Neural progenitor cell (in vitro differentiated cells): Measurements from ENCODE around the gene SLC7A10. TPM values are rescaled to one million over a fixed set of nuclear protein-coding genes. Genes with fewer than 3 reads are reported as not detected.

Source experiments
- DNase-seq: peaks from one replicate; pipeline ENCODE4 v3.0.0-alpha.2; 2016; ENCODE audit warnings: low spot score
- H2AFZ ChIP-seq: fragments of 200-600 bp; sonication (generic); replicated peaks from 2 replicates; pipeline ENCODE4 v1.6.1; 2016; ENCODE audit warnings: antibody characterized with exemption
- H3F3A ChIP-seq: fragments of 200-600 bp; sonication (generic); 2 replicates; pipeline ENCODE4 v1.6.1; 2016; ENCODE audit warnings: antibody characterized with exemption, low read depth
- H3K27ac ChIP-seq: fragments of 200-600 bp; sonication (generic); 2 replicates; pipeline ENCODE4 v1.5.1; 2016; ENCODE audit warnings: mild to moderate bottlenecking
- H3K27me3 ChIP-seq: fragments of 200-600 bp; sonication (generic); 2 replicates; pipeline ENCODE4 v1.6.1; 2016; ENCODE audit warnings: mild to moderate bottlenecking, moderate library complexity
- H3K36me3 ChIP-seq: fragments of 200-600 bp; sonication (generic); 2 replicates; pipeline ENCODE4 v1.5.1; 2016
- H3K4me1 ChIP-seq: fragments of 200-600 bp; sonication (generic); 2 replicates; pipeline ENCODE4 v1.6.1; 2016; ENCODE audit warnings: mixed run types
- H3K4me2 ChIP-seq: fragments of 200-600 bp; sonication (generic); 2 replicates; pipeline ENCODE4 v1.6.1; 2016
- H3K4me3 ChIP-seq: fragments of 200-600 bp; sonication (generic); 2 replicates; pipeline ENCODE4 v1.5.1; 2016
- H3K79me2 ChIP-seq: fragments of 200-600 bp; sonication (generic); 2 replicates; pipeline ENCODE4 v1.6.1; 2016; ENCODE audit warnings: low read depth
- H3K9ac ChIP-seq: fragments of 200-600 bp; sonication (generic); 2 replicates; pipeline ENCODE4 v1.6.1; 2016
- H3K9me3 ChIP-seq: fragments of 200-600 bp; sonication (generic); 2 replicates; pipeline ENCODE4 v1.5.1; 2016; ENCODE audit warnings: low read depth
- H4K20me1 ChIP-seq: fragments of 200-600 bp; sonication (generic); 2 replicates; pipeline ENCODE4 v1.6.1; 2016; ENCODE audit warnings: low read depth
- H3K27ac Mint-ChIP-seq: 3 replicates; pipeline ENCODE4 v1.8.0; 2021; ENCODE audit warnings: mixed read lengths
- H3K27me3 Mint-ChIP-seq: 2 replicates; pipeline ENCODE4 v1.8.0; 2022; ENCODE audit warnings: low read depth, mild to moderate bottlenecking, inconsistent platforms, moderate library complexity, mixed read lengths; ENCODE audit not compliant: insufficient read depth
- H3K36me3 Mint-ChIP-seq: 3 replicates; pipeline ENCODE4 v1.8.0; 2021; ENCODE audit warnings: mixed read lengths
- H3K4me1 Mint-ChIP-seq: 3 replicates; pipeline ENCODE4 v1.8.0; 2021; ENCODE audit warnings: mixed read lengths
- H3K4me3 Mint-ChIP-seq: 3 replicates; pipeline ENCODE4 v1.8.0; 2021; ENCODE audit warnings: mild to moderate bottlenecking, moderate library complexity, mixed read lengths
- H3K9me3 Mint-ChIP-seq: 3 replicates; pipeline ENCODE4 v1.8.0; 2020; ENCODE audit warnings: mixed read lengths
- EZH2 ChIP-seq: fragments of 200-600 bp; sonication (generic); IDR thresholded peaks from 2 replicates; pipeline ENCODE4 v1.6.1; 2017; ENCODE audit warnings: antibody characterized with exemption, mild to moderate bottlenecking, moderate library complexity
- EZH2phosphoT487 ChIP-seq: fragments of 200-600 bp; sonication (generic); IDR thresholded peaks from 2 replicates; pipeline ENCODE4 v1.6.1; 2017; ENCODE audit warnings: antibody characterized with exemption
- total RNA-seq: library from RNA; depleted of rRNA; stranded (reverse); fragments of >200 nt; gene quantifications from 2 replicates; pipeline ENCODE4 v1.2.3, GENCODE V29; 2015; ENCODE audit warnings: low replicate concordance
- TF ChIP-seq, protein P1 (sequence below): fragments of 200-600 bp; sonication (generic); IDR thresholded peaks from 2 replicates; pipeline ENCODE4 v1.5.1; 2017; ENCODE audit warnings: antibody characterized with exemption, mild to moderate bottlenecking

The SLC7A10 gene
- total RNA-seq, 1 donor from 2014 or later, result 0.79 TPM

DNA sequence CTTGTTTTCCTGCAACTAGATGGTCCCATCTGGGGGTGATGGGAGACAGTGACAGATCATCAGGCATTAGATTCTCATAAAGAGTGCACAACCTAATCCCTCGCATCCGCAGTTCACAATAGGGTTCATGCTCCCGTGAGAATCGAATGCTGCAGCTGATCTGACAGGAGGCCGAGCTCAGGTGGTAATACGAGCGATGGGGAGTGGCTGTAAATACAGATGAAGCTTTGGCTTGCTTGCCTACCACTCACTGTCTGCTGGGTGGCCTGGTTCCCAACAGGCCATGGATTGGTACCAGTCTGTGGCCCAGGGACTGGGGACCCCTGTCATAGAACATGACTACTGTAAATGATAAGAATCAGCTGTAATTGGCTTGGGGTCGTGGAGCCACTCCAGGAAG is 65.8 kb downstream of the SLC7A10 start:
- Histone ChIP-seq H3K79me2 (no peaks in the 10 kb centered on the region), H3K9me3 (no peaks in the 10 kb centered on the region), H3K36me3 (no peaks in the 10 kb centered on the region), H3K4me2 (no peak overlapping the region), H3K27me3 (no peaks in the 10 kb centered on the region), H3K9ac (no peak overlapping the region), H2AFZ (no peak overlapping the region), H3K4me1 (no peaks in the 10 kb centered on the region), H4K20me1 (no peaks in the 10 kb centered on the region), H3K4me3 (no peak overlapping the region), H3F3A (no peaks in the 10 kb centered on the region), H3K27ac (no peak overlapping the region)
- Mint-ChIP-seq H3K4me1 (no peaks in the 10 kb centered on the region), H3K27me3 (peaks cover 5% of the 10 kb centered on the region), H3K9me3 (peaks cover 3% of the 10 kb centered on the region), H3K4me3 (no peak overlapping the region), H3K27ac (no peak overlapping the region), H3K36me3 (peaks cover 2% of the 10 kb centered on the region)
- no peak for DNase-seq
- TF ChIP-seq, protein P1, sequence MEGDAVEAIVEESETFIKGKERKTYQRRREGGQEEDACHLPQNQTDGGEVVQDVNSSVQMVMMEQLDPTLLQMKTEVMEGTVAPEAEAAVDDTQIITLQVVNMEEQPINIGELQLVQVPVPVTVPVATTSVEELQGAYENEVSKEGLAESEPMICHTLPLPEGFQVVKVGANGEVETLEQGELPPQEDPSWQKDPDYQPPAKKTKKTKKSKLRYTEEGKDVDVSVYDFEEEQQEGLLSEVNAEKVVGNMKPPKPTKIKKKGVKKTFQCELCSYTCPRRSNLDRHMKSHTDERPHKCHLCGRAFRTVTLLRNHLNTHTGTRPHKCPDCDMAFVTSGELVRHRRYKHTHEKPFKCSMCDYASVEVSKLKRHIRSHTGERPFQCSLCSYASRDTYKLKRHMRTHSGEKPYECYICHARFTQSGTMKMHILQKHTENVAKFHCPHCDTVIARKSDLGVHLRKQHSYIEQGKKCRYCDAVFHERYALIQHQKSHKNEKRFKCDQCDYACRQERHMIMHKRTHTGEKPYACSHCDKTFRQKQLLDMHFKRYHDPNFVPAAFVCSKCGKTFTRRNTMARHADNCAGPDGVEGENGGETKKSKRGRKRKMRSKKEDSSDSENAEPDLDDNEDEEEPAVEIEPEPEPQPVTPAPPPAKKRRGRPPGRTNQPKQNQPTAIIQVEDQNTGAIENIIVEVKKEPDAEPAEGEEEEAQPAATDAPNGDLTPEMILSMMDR, result no peak
- TF ChIP-seq EZH2, result no peak
- TF ChIP-seq EZH2phosphoT487, result no peak

DNA sequence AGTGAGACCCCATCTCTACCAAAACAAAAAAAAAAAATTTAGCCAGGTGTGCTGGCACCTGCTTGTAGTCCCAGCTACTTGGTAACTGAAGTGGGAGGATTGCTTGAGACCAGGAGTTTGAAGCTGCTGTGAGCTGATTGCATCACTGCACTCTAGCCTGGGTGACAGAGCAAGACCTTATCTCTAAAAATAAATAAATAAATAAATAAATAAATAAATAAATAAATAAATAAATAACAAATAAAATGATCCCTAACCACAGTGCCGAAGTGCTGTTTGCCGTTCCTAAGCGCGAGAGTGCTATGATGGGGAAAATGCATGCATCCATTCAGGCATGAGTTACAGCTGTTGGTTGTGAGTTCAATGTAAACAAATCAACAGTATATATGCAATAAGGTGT is 66.5 kb downstream of the SLC7A10 start:
- no peak for TF ChIP-seq EZH2
- TF ChIP-seq EZH2phosphoT487, result no peak
- TF ChIP-seq, protein P1, result no peak
- Histone ChIP-seq H4K20me1 (no peaks in the 10 kb centered on the region), H3K36me3 (no peaks in the 10 kb centered on the region), H3F3A (no peaks in the 10 kb centered on the region), H3K4me1 (no peaks in the 10 kb centered on the region), H2AFZ (no peak overlapping the region), H3K9me3 (no peaks in the 10 kb centered on the region), H3K79me2 (no peaks in the 10 kb centered on the region), H3K4me3 (no peak overlapping the region), H3K4me2 (no peak overlapping the region), H3K27me3 (no peaks in the 10 kb centered on the region), H3K9ac (no peak overlapping the region), H3K27ac (no peak overlapping the region)
- Mint-ChIP-seq H3K27ac (no peak overlapping the region), H3K4me1 (no peaks in the 10 kb centered on the region), H3K4me3 (no peak overlapping the region), H3K27me3 (peaks cover 7% of the 10 kb centered on the region), H3K36me3 (peaks cover 2% of the 10 kb centered on the region), H3K9me3 (peaks cover under 1% of the 10 kb centered on the region)
- DNase-seq, result no peak

Other genes with a start within 250 kb of the SLC7A10 start
- 27.0 and 28.0 TPM in 2 replicates for gene RHPN2, start 161.0 kb downstream of the SLC7A10 start, total RNA-seq
- 6.4 and 7.0 TPM in 2 replicates for gene GPATCH1, start 144.7 kb downstream of the SLC7A10 start, total RNA-seq
- gene WDR88, start 93.7 kb downstream of the SLC7A10 start, total RNA-seq, result not detected in 2 replicates
- 7.5 and 40.0 TPM in 2 replicates for gene LRP3, start 31.5 kb downstream of the SLC7A10 start, total RNA-seq
- 0.71 and 2.9 TPM in 2 replicates for gene CEBPA, start 76.7 kb upstream of the SLC7A10 start, total RNA-seq
- 40.3 and 59.3 TPM in 2 replicates for gene CEBPG, start 147.9 kb upstream of the SLC7A10 start, total RNA-seq